IPS DF 4.7 (cell line): Measurements from ENCODE around the gene LY9.
"Not testable (repeated sequence)": the region's sequence is repeated elsewhere in the genome, so short reads cannot be mapped to it uniquely, and the experiment has no call there.

Experiments used
- DNase-seq: peaks from one replicate; pipeline ENCODE4 v3.0.0-alpha.2; 2013; ENCODE audit warnings: low spot score; ENCODE audit errors: extremely low read depth

LY9 gene

GRCh38 chr1:160863774-160864131 is 67.8 kb downstream of the LY9 start:
- no peak for DNase-seq

- no peak for DNase-seq
These were observed 68.2 kb downstream of the LY9 start for GRCh38 chr1:160864173-160864572.

- DNase-seq, result no peak
These were observed 69.4 kb downstream of the LY9 start for GRCh38 chr1:160865337-160865736.

- DNase-seq, result no peak
These were observed 70.2 kb downstream of the LY9 start for GRCh38 chr1:160866001-160866694.

- no peak for DNase-seq
These were observed 70.8 kb downstream of the LY9 start for GRCh38 chr1:160866695-160867260.

GRCh38 chr1:160867651-160868050 is 71.7 kb downstream of the LY9 start:
- DNase-seq, result not testable (repeated sequence)

- DNase-seq, result no peak
These were observed 72.2 kb downstream of the LY9 start for GRCh38 chr1:160868141-160868540.

- no peak for DNase-seq
These were observed 79.0 kb downstream of the LY9 start for GRCh38 chr1:160874935-160875334.

GRCh38 chr1:160875591-160875990 is 79.6 kb downstream of the LY9 start:
- not testable (repeated sequence) for DNase-seq

- no peak for DNase-seq
These were observed 80.3 kb downstream of the LY9 start for GRCh38 chr1:160876311-160876710.

- DNase-seq, result no peak
These were observed 81.2 kb downstream of the LY9 start for GRCh38 chr1:160877221-160877620.
